Measurements from ENCODE around the gene SLC27A3.

The SLC27A3 gene

DNA sequence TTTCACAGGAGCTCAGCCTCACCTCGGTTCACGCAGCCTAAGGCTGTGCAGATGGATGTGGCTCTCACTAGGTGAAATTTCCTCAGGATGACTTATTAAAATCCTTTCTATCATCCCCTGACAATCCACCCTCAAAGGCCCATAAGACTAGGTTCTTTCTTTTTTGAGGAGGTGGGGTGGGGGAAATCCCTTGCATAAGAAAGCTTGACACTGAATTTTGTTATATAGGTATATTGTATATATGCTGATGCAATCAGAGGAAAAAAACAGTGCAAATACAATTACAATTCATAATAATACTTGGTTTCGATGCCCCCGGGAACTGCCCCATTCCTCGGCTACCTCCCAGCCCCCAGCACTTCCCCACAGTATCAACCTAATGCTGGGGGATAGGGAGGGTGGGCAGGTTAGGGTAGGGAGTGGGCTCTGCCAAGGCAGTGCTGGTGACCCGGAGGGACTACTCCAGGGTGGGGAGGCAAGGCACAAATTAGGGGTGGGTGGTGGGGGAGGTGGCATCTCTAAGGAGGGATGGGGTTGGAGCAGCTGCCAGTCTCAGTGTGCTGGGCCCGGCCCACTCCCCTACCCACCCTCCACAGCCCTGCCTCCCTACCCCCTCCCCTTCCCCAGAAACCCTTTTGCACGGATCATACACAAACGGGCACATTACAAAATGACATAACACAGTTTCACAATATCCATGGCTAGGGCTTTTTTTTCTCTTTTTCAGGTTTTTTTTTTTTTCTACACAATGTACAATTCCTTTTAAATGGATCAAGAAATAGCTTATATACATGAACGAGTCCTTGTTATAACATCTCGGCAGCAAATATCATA, 30.9 kb downstream of the SLC27A3 start:
- TF ChIP-seq, protein P1, sequence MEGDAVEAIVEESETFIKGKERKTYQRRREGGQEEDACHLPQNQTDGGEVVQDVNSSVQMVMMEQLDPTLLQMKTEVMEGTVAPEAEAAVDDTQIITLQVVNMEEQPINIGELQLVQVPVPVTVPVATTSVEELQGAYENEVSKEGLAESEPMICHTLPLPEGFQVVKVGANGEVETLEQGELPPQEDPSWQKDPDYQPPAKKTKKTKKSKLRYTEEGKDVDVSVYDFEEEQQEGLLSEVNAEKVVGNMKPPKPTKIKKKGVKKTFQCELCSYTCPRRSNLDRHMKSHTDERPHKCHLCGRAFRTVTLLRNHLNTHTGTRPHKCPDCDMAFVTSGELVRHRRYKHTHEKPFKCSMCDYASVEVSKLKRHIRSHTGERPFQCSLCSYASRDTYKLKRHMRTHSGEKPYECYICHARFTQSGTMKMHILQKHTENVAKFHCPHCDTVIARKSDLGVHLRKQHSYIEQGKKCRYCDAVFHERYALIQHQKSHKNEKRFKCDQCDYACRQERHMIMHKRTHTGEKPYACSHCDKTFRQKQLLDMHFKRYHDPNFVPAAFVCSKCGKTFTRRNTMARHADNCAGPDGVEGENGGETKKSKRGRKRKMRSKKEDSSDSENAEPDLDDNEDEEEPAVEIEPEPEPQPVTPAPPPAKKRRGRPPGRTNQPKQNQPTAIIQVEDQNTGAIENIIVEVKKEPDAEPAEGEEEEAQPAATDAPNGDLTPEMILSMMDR (IDR thresholded peaks at IDR 0.05; ENCODE audit: low read depth, low read length) = no peak
- H3K4me3 ChIP-seq (ENCODE audit: low read depth, low read length) = no peak overlapping the region

DNA sequence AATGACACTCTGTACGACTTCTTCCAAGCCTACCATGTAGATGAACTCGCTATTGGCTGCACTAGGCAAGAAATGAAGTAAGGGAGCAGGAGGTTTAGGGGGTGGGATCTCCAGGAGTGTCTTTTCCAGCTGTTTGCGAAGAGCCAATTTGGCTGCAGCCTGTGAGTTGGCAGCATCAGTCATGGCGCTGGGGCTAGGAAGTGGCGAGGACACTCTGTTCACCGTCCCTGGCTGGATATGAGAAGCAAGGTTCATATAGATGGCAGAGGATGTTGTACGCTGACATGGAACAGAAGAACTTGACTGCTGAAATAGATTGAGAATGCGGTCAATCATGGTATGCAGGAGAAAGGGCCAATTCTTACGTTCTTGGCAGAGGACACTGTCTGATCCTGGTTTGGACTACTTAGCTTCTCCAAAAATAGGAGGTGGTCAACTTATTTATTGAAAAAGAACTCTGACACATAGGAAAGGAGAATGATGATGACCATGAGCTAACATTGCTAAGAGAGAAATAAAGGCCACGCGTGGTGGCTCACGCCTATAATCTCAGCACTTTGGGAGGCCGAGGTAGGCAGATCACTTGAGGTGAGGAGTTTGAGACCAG, 41.2 kb downstream of the SLC27A3 start:
- H3K4me3 ChIP-seq (ENCODE audit: low read depth, low read length) = no peak overlapping the region
- TF ChIP-seq, protein P1 (IDR thresholded peaks at IDR 0.05; ENCODE audit: low read depth, low read length) = no peak
- no peak for DNase-seq (ENCODE audit: low read depth, low spot score)
- in situ Hi-C loops (cut with HindIII; ENCODE audit: low sequenced_read_pairs) = loop anchor here (10.0 kb wide), 1 partner anchor 148 kb away; the partner anchor contains the start of genes CREB3L4 and SLC39A1

More for the DNA sequence above, 30.9 kb downstream of the SLC27A3 start:
- in situ Hi-C loops (cut with HindIII; ENCODE audit: low sequenced_read_pairs) = no loop called here
- DNase-seq (ENCODE audit: low read depth, low spot score) = no peak

GRCh38 chr1:153818876-153819275, 43.7 kb downstream of the SLC27A3 start:
- in situ Hi-C loops (cut with HindIII; ENCODE audit: low sequenced_read_pairs) = loop anchor here (10.0 kb wide), 1 partner anchor 146 kb away; the partner anchor contains the start of genes CREB3L4 and SLC39A1

GRCh38 chr1:153827168-153827964, 52.2 kb downstream of the SLC27A3 start:
- TF ChIP-seq, protein P1 (IDR thresholded peaks at IDR 0.05; ENCODE audit: low read depth, low read length) = peak; percentile 18
- in situ Hi-C loops (cut with HindIII; ENCODE audit: low sequenced_read_pairs) = no loop called here
- H3K4me3 ChIP-seq (ENCODE audit: low read depth, low read length) = no peak overlapping the region
- no peak for DNase-seq (ENCODE audit: low read depth, low spot score)

More at GRCh38 chr1:153818876-153819275, 43.7 kb downstream of the SLC27A3 start:
- no peak for DNase-seq (ENCODE audit: low read depth, low spot score)
- no peak overlapping the region for H3K4me3 ChIP-seq (ENCODE audit: low read depth, low read length)
- TF ChIP-seq, protein P1 (IDR thresholded peaks at IDR 0.05; ENCODE audit: low read depth, low read length) = no peak
